Midbrain (tissue), 1 donor: ENCODE measurements around the gene CTIF.

Source experiments
- DNase-seq: peaks from one replicate; lab custom pipeline; 2025; lab: John Stamatoyannopoulos, UW

The CTIF gene

DNA sequence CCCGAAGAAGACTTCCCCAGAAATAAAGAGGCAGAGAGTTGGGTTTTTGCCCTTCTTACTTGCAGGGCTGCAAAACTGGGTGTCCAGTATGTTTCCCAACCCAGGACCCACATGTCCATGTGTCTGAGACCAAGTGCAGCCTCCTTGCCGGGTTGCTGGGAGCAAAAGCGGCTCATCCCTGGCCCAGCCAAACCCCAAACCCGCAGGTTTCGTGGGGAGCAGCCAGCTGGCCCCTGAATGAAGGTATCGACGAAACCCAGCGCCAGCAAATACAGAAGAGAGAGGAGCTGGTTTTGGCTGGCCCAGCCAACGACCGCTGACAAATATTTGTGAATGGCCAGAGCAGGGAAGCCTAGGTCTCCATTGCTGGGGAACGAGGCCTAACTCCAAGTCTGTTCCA, 214.9 kb downstream of the CTIF start:
- no peak for DNase-seq

DNA sequence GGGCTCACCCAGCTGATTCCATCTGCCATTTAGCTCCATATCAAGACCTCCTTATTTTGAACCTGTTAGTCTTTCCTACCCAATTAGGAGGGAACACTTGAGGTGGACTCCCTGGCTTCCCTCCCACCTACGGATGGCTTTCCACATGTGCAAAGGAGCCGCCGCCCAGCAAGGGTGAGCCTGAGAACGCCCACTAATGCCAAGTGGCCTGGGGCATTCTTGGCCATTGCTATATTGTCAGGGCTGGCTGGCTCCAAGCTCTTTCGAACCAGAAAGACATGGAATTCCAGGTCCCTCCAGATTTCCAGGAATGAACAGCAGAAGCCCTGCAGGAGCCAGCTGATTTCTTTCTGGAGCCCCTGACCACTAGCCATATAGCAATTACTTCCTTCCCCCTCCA, 215.7 kb downstream of the CTIF start:
- no peak for DNase-seq

DNA sequence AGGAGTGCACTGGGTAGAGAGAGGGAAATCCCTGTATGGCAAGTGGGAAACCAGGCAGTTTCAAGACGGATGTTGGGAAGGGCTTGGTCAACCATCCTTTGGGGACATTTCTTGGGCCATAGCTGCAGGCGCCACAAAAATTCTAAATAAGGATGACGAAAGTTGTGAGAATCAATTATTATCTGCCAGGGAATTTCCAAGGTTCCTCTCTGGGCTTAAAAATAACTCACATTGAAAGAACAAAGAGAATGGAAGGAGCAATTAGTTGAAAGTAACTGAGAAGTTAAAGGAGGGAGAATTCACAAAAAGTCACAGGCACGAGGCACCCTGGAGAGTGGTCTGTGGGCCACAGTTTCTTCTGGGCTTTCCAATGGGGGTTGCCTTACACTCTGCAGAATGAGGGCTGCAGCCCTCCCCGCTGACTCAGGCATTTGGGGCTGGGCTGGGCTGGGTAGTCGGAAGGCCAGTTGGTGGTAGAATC, 216.2 kb downstream of the CTIF start:
- no peak for DNase-seq

DNA sequence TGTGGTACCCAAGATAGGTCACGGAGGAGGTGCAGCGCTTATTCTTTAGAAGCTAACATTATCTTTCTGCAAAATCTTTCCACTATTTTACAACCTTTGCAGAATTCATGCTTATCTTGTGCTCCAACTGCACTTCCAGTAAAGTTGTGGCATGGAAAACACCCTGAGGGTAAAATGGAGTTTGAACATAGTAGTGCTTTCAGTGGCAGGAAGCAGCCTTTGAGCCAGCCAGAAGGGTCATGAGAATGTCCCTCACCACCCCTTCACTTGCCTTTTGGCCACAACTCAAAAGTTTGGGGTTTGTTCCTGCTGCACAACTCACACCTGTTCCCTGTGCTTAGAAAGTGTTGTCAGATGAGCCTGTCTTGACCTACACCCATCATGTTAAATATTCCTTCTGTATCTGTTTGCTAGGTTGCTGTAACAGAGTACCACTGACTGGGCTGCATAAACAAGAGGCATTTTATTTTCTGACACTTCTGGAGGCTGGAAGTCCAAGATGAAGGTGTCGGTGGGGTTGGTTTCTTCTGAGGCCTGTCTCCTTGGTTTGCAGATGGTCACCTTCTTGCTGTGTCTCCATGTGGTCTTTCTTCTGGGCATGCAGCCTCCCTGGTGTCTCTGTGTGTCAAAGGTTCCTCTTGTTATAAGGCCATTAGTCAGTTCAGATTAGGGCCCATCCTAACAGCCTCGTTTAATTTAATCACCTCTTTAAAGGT, 217.8 kb downstream of the CTIF start:
- no peak for DNase-seq

DNA sequence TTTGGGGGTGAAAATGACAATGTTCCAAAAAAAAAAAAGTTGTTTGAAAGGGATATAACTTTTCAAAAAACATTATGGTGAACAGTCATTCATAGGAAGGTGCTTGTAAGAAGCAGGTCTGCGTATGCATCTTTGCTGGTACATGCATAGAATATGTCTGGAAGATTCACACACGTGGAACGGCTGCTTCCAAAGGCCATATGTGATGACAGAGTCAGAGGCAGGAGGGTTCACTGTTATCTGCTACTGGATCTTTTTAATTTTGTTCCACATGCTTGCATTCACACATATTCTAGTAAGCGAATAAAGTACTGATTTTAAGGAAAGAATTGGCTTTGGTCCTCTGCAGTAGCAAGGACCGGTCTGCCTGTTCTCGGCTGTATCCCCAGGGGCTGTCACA, 218.5 kb downstream of the CTIF start:
- DNase-seq: no peak

DNA sequence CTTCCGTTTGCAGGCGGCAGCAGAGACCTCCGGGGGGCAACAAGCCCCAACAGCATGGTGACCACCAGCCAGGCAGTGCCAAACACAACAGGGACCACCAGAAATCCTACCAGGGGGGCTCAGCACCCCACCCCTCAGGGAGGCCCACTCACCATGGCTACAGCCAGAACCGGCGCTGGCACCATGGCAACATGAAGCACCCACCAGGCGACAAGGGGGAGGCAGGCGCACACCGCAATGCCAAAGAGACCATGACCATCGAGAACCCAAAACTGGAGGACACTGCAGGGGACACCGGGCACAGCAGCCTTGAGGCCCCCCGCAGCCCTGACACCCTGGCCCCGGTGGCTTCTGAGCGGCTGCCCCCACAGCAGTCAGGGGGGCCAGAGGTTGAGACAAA, 219.1 kb downstream of the CTIF start:
- DNase-seq: no peak

DNA sequence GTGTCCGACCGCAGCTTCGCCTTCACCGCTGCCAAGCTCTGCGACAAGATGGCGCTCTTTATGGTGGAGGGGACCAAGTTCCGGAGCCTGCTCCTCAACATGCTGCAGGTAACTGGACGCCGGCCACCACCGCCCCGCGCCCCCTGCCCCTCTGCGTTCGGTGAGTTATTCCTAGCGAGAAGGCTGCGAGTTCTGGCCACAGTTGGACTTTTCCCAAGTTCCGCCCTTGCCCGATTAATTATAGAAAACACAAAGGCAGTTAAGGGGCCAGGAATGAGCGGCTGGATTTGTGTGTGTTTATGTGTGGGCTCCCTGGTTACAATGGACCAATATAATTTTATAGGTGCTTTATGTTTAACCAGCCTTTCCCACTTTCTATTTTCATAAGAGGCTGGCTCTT, 222.8 kb downstream of the CTIF start:
- no peak for DNase-seq

DNA sequence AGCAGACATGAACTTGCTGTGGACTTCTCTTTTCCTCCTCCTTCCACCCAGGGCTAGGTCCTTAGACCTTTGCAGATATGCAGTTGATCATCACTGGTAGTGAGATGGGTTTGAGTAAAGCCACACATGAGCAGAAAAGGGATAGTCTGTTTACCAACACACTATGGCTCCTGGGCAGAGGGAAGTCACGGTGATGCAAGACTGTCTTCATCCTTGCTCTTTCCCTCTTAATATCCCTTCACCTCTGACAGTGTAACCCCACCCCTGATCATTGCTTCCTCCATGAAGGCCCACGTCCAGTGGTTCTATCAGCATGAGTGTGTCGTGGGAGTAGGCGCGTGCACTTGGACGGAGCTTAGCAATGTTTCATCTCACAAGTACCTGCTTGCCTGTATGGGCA, 223.2 kb downstream of the CTIF start:
- DNase-seq: no peak

DNA sequence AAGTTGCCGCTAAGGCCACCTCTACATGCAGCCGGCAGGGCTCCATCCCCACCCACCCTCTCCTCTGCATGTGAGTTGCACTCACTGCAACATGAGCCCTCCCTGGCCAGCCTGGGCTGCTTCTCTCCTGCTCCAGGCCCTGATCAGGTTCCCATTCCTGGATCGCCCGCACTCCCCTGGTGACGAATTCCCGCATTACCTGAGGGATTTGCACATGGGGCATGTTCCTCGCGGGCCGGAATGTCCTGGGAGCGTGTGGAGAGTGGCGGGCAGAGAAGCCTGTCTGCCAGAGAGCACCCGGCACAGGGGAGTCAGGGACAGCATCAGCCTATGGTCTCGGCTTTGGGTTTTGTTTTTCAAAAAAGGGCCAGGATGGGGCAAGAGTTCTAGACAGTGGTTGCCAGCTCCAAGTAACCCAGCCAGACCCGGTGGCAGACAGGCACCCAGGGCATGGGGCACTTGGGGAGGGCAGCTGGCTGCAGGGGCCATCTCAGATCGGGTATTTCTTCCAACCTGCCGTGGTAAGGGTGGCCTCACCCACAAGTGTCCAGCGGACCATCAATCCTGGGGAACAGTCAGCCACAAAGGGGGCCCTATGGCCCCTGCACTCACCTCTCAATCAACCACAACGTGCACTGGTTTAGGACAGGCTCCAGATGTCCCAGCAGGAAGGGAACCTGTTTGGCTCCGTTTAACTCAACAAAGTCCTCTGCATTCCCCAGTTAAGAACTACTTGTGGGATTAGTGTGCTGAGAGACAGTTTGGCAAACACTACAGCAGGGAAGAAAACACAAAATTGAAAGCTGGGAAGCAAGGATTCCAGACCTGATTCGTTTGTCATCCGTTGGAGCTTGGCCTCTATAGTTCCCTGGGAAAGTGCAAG, 224.2 kb downstream of the CTIF start:
- no peak for DNase-seq

DNA sequence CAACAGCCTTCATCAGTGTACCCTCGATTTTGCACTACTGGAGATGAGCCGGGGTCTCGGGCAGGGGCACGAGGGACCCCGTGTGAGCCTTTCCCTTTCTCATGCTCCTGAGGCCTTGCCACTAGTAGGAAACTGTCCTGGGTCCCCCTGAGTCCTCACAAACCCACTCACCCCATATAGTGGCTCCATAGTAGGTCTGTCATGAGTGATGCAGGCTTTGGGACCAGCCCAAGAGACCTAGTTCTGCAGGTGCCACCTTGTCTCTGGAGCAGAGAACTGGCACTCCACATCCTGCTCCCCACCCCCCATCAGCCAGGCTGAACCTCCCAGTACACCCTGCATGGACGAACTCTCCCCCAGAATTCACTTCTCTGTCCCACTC, 224.9 kb downstream of the CTIF start:
- no peak for DNase-seq

DNA sequence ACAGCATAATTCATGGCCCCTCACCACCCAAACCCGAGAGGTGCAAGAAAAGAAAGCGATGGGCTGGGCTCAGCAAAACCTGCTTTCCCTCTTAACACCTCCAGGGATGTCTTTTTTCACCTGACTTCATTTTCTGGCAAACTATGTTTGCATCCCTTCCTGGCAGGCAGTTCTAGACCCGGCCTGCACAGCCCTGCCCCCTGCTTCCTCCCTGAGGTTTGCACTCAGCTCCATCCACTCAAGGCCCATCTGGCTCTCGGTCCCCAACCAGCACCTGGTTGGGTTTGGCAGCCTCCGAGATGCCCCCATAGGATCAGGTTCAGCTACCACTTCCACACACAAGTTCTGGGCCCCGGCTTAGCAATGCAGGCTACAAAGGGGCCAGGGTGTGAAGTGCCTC, 226.2 kb downstream of the CTIF start:
- no peak for DNase-seq

DNA sequence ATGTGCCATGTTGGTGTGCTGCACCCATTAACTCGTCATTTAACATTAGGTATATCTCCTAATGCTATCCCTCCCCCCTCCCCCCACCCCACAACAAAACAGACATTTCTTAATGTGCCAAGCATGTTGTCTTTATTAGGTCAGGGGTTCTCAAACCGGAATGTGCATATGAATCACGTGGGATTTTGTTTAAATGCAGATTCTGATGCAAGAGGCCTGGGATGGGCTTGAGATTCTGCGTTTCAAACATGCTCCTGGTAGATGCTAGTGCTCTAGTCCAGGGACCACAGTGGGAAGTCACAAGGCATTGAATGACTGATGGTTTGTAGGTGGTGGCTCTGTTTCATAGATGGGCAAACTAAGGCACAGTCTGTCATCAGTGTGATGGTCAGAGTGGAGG, 227.2 kb downstream of the CTIF start:
- no peak for DNase-seq

DNA sequence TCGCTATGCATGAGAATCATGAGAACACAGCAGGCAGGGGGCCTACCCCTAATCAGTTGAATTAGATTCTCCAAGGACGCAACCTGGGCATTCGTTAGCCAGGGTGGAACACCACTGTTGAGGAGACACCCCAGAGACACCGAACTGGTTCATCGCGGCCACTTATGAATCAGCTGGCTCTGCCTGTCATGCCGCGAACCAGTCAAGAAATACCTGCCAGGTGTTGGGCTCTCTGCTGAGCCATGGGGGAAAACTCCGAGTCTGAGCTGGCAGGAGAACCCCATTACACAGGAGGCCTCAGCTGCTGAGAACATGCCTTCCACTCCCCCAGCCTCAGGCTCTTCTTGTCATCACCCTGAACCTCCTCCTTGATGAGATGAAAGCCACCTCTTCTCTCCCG, 227.7 kb downstream of the CTIF start:
- no peak for DNase-seq

DNA sequence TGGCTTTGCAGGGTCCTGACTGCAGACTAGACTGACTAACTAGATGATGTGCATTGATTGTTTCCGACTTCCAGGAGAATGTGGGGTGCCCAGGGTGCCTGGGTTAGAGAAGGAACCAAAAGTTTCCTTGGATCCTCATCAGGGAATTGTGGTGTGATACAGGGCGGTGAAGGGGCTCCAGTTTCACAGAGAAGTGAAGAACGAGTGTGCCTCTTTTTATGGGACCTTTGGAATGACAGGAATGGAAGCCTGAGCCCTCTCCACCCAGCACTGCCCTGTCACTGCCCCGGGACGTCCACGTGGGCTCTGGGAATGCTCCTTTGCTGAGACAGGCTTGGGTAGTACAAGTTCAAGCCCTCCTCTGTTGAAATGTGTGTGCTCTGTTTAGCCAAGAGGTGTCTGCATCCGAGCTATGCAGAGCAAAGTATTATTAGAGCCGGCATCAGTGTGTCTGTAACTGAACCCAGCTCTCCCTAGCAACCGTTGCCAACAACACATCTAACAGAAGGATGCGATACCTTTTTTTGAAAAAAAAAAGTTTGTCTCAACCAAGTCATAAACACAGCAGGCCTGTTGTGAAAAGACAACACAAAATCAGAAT, 228.4 kb downstream of the CTIF start:
- no peak for DNase-seq

DNA sequence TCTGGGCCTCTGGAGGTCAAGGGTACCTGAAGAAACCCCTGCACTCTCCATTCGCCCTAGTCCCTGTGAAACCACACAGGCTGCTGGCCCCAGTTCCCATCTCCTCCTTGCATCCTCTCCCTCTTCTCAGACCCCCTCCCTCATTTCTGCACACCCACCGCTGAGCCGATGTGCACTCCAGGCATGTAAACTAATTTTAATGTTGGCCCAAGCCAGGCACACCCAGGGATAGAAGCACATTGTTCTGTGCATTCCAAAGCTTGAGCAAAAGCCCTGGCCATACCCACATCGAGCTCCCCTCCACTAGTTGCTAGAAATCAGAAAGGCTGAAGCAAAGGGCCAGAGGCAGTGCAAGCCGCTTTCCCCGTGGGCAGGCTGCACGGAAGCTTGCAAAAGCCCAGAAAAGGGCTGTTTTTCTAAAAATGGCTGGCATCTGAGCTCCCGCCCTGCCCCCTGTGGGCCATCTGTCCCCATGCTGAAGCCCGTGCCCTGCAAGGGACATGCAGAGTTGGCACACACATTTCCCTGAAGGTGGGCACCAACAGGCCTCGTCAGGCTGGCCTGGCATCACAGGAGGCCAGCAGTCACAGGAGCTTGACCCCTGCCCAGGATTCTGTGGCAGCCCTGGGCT, 230.3 kb downstream of the CTIF start:
- DNase-seq: no peak

DNA sequence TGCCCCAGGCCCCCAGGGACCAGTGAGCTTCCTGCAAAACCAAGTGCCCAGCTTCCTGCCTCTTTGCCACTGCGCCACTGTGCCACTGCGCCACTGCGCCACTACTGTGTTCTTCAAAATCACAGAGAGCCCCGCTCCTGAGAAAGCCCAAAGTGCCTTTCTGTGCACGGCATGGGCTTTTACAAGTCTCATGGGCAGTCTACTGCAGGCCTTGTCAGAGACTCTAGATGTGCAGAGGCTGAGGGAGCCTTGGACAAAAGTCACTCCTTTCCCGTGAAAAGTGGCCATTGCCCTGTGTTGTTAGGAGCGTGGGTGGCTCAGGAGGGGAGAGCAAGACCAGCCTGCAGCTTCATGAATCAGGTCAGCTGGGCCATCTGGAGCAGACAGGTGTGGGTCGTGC, 231.4 kb downstream of the CTIF start:
- DNase-seq: no peak

DNA sequence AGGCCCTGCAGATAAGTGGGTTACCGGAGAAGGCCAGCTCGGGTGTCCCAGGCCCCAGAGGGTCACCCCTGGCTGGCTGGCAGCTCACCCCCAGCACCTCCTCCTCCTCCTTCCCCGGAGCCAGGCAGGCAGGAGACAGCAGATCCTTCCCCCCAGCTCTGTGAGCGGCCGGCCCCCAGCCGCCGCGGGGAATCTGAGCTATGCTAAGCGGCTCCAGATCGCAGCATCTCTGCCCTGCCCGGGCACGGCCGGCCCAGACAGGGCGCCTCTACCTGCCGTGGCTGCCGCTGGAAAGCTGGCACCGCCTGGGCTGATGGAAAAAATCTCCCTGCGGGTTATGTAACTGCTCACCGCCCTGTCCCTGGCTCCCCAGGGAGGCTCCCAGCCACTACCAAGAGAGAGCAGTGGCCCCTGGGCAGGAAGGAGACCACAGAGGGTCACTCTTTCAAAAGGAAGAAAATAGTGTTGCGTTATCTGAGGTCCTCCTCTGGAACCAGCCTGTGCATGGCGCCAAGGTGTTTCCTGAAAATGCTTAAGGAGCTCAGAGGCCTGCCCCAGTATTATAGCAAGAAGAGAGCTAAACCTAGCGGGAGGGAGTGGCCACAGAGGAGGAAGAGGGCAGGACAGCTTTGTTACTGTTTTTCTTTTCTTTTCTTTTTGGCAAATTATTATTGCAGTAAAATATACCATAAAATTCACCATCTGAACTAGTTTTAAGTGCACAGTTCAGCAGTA, 233.0 kb downstream of the CTIF start:
- no peak for DNase-seq

DNA sequence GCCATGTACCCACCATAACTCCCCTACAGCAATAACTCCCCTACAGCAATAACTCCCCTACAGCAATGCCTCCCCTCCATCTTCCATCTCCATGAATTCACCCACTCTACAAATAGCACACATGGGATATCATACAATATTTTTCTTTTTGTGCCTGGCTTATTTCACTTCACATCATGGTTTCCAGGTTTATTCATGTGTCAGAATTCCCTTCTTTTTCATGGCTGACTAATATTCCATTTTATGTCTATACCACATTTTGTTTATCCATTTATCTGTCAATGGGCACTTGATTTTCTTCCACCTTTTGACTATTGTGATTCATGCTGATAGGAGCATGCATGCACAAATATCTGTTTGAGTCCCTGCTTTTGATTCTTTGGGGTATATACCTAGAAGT, 233.6 kb downstream of the CTIF start:
- no peak for DNase-seq

DNA sequence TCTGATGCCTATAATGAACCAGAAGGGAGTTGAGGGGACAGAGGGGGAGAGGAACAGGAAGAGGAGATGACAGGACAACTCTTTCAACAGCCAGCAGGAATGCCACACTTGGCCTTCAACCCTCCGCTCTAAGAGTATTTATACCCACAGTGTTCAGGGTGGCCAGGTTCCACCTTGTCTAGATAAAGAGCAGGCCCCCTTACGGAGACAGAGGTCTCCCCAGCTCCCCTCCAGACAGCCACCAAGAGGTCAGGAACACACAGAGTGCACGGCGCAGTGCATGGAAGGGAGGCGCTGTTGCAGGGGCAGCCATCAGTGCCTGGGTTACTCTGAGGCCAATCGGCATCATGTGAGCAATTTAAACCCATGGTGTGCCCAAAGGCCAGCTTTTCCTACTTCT, 235.0 kb downstream of the CTIF start:
- DNase-seq: no peak

DNA sequence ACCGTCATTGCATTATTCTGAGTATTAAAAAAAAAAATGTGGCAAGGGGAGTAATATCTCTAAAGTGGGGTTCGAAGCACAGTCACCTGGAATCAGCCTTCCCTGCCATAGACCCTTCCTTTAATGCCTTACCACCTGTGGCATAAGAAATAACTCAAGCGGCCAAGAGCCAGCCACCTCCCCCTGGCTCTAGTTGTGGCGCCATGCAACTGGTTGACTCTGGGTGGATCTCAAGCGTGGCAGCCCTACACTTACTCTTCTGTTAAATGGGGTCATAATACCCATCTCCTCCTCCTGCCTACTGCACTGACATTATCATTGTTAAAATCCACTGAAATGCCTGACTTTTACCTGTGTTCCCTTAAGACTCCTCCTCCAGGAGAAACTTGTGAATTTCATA, 236.1 kb downstream of the CTIF start:
- DNase-seq: no peak

DNA sequence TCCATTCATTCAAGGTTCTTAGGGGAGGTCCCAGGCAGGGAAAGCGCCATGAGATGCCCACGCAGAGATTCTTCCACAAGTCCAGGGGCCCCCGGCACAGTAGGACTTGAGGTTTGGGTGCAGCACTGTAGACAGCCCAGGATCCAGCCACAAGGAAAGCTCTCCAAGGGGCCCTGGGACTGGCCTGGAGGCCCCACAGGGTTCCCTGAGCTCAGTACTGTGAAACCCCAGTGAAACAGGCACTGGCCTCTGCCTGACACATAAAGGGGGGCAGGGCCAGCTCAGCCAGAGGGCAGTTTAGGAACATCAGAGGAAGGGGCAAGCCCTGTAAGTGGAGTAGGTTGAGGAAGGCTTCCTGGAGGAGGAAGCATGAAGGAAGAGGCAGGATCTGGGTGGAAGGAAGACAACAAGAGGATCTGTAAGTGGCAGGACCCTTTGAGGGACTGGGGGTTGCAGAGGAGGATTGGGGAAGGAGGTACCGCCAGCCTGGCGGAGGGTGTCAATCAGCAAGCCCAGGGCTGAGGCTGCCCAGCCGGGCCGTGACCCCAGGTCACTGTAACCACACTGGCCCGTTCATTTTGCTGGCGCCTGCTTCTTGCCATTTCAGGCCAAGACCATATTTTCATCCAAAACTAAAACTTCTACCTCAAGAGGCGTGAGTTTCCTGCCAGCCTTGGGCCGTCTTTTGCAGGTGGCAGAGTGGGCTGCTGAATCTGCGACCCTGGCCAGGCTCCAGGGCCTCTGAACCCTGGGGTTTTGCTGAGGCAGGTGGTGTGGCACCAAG, 236.7 kb downstream of the CTIF start:
- DNase-seq: no peak
